ENCODE data around the gene ARHGAP33. TPM values are rescaled to one million over a fixed set of nuclear protein-coding genes. Genes with fewer than 3 reads are reported as not detected.

Gene ARHGAP33
- total RNA-seq, 1 donor from 2014 or later: 2.7 TPM

- no peak for DNase-seq (ENCODE audit: low spot score)
Observed at GRCh38 chr19:35777086-35777841, 1.9 kb downstream of the ARHGAP33 start.

- no peak for DNase-seq (ENCODE audit: low spot score)
Observed at GRCh38 chr19:35777961-35778360, 2.6 kb downstream of the ARHGAP33 start.

GRCh38 chr19:35779033-35779432 lies 3.7 kb downstream of the ARHGAP33 start:
- DNase-seq (ENCODE audit: low spot score): no peak

GRCh38 chr19:35780058-35780457 lies 4.7 kb downstream of the ARHGAP33 start:
- DNase-seq (ENCODE audit: low spot score): no peak

DNA sequence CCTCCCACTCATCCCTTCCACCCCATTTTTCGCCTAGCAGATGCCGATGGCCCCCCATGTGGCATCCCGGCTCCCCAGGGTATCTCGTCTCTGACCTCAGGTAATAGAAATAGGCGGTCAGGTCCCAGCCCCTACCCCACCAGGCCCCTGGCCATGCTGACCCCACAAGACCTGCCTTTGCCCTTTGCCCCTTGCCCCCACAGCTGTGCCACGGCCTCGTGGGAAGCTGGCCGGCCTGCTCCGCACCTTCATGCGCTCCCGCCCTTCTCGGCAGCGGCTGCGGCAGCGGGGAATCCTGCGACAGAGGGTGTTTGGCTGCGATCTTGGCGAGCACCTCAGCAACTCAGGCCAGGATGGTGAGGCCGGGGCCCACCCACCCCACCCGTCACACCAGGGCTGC lies 5.4 kb downstream of the ARHGAP33 start:
- DNase-seq (ENCODE audit: low spot score): no peak

DNA sequence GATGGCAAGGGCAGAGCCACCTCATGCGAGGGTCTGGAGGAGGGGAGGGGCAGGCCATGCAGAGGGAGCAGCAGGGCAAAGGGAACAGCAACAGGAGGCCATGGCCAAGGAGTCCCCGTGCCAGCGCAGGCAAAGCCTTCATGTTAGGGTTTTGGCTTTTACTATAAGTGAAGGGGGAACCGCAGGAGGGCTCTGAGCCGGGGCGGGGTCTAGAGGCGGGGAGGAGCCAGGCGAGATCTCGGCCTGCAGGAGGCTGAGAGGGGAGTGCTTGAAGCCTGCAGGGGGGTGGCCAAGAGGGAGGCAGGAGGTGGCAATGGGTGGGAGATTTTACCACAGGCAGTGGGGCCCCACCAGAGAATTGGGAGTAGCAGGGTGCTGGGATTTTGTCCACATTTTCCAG lies 6.3 kb downstream of the ARHGAP33 start:
- no peak for DNase-seq (ENCODE audit: low spot score)

- no peak for DNase-seq (ENCODE audit: low spot score)
Observed at GRCh38 chr19:35782589-35782988, 7.2 kb downstream of the ARHGAP33 start.

DNA sequence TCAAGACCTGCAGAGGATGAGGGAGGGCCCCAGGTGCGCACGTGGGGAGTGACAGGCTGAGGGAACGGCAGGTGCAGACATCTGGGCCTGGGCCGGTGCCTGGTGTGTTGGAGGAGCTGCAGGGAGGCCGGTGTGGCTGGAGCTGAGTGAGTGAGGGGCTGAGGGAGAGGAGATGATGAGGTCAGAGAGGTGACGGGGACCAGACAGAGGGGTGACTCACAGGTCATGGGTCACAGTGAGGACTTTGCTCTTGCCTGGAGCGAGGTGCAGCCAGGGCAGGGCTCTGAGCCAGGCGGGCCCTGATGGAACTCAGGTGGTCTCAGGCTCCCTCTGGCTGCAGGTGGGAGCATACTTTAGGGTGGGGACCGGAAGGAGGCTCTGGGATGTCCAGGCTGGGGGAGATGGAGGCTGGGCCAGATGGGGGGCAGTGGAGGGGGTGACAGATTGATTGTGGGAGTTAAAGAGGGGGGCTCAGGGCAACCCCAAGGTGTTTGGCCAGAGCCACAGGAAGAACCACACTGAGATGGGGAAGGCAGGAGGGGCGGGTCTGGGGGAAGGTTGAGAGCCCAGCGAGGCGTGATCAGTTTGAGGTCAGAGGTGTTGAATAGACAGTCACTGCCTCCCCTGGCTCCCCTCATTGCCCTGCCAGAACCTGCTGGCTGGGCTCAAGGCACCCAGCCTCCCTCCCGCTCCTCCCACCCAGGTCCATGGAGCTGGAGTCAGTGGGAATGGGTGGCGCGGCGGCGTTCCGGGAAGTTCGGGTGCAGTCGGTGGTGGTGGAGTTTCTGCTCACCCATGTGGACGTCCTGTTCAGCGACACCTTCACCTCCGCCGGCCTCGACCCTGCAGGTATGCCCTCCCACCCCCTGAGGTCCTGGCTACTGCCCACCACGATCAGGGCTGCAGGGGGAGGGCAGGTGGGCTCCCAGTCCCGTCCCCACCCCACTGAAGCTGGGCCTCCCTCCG lies 8.4 kb downstream of the ARHGAP33 start:
- no peak for DNase-seq (ENCODE audit: low spot score)

DNA sequence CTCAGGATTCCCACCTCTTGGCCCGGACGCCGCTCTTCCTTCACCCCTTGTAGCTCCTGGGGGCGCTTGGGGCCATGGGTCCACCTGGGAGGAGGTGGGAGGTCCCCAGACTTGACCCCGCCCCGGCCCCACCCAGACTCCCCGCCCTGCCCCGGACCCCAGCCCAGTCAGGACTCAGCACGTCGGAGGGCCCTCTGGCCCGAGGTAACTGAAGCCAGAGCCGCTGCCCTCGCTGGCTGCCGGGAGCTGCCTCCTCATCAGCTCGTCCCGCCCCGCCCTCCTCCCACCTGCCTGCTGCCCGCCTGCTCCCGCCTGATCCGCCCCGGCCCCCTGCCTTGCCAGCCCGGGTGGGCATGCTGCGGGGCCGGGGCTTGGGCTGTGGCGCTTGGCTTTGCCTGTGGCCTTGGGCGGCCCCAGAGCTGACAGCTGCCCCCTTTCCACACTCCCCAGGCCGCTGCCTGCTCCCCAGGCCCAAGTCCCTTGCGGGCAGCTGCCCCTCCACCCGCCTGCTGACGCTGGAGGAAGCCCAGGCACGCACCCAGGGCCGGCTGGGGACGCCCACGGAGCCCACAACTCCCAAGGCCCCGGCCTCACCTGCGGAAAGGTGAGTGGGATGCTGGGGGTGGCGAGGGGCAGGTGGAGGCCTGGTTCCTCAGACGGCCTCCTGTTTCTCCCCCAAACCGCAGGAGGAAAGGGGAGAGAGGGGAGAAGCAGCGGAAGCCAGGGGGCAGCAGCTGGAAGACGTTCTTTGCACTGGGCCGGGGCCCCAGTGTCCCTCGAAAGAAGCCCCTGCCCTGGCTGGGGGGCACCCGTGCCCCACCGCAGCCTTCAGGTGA lies 9.4 kb downstream of the ARHGAP33 start:
- no peak for DNase-seq (ENCODE audit: low spot score)

DNA sequence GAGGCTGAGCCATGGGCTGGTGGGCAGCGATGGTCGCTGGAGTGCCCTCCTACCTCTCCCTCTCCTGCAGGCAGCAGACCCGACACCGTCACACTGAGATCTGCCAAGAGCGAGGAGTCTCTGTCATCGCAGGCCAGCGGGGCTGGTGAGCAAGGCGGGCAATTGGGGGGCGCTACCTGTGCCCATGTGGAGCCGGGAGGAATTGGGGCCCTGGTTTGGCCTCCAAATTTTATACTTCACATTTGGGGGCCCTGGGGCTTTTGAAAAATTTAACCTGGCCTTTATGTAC lies 9.9 kb downstream of the ARHGAP33 start:
- DNase-seq (ENCODE audit: low spot score): no peak

DNA sequence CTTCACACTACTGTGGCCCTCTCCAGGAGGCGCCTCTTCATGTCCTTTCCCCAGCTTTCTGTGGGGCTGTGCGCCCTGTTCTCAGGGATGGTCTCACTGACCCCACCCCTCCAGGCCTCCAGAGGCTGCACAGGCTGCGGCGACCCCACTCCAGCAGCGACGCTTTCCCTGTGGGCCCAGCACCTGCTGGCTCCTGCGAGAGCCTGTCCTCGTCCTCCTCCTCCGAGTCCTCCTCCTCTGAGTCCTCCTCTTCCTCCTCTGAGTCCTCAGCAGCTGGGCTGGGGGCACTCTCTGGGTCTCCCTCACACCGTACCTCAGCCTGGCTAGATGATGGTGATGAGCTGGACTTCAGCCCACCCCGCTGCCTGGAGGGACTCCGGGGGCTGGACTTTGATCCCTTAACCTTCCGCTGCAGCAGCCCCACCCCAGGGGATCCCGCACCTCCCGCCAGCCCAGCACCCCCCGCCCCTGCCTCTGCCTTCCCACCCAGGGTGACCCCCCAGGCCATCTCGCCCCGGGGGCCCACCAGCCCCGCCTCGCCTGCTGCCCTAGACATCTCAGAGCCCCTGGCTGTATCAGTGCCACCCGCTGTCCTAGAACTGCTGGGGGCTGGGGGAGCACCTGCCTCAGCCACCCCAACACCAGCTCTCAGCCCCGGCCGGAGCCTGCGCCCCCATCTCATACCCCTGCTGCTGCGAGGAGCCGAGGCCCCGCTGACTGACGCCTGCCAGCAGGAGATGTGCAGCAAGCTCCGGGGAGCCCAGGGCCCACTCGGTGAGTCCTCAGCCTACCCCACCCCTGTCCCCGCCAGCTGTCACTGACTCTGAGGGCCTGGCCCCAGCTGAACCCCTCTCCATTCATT lies 11.2 kb downstream of the ARHGAP33 start:
- no peak for DNase-seq (ENCODE audit: low spot score)

- no peak for DNase-seq (ENCODE audit: low spot score)
Observed at GRCh38 chr19:35787227-35787799, 11.9 kb downstream of the ARHGAP33 start.

DNA sequence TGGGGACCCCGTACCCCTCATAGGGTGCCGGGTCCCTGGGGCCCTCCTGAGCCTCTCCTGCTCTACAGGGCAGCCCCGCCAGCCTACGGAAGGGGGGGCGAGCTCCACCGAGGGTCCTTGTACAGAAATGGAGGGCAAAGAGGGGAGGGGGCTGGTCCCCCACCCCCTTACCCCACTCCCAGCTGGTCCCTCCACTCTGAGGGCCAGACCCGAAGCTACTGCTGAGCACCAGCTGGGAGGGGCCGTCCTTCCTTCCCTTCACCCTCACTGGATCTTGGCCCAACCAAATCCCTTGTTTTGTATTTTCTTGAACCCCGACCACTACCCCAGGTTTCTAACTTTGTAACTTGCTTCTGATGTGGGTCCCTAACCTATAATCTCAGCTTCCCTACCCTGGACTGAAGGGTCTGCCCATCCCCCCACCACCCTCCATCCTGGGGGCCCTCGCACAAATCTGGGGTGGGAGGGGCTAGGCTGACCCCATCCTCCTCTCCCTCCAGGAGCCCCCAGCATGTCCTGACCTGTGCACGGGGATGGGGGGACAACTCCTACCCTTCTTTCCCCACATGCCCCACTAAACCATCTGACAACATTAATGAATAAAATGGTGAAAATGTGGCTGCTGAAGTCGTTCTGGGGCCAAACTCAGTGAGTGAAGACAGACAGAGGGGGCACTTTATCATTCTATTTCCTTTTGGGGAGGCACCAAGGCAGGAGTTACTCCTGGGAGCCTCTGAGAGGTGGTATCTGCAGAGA lies 13.0 kb downstream of the ARHGAP33 start:
- DNase-seq (ENCODE audit: low spot score): no peak

- no peak for DNase-seq (ENCODE audit: low spot score)
Observed at GRCh38 chr19:35789195-35789977, 14.0 kb downstream of the ARHGAP33 start.

DNA sequence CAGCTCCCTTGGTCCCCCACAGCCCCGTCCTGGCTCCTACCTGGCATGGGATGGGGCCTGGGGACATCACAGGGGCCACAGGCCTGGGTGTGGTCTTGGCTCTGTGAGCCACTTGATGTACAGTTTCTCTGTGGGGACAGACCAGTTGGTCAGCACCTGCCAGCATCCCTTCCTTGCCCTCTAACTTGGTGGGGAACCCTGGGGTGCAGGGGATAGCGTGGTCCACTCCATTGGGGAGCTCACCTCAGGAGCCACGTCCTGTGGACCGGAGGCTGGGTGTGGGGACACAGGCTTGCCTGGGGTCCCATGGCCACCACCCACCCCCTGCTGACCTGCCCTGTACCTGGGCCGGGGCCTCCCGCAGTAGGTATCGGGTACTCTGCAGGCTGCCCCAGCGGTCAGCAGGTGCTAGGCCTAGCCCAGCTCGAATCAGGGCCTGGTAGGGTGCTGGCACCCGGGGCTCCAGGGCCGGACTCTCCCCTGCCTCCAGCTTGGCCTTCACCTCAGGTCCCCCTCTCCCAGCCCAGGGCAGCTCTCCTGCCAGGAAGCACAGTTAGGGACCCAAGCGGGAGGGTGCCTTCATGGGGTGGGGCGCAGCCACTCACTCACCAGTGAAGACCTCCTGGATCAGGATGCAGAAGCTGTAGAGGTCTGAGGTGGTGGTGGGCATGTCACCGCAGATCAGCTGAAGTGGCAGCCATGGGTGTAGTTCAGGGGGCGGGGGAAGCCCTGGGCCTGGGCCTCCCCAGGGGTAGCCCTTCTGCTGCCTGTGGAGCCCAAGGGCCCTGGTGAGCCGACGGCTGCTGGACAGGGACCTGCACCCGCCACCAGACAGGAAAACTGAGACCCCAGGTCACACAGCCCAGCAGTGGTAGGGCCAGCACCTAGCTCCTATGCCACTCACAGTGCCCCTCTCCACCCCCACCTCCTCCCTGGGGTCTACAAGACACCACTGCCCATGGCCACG lies 14.9 kb downstream of the ARHGAP33 start:
- no peak for DNase-seq (ENCODE audit: low spot score)

DNA sequence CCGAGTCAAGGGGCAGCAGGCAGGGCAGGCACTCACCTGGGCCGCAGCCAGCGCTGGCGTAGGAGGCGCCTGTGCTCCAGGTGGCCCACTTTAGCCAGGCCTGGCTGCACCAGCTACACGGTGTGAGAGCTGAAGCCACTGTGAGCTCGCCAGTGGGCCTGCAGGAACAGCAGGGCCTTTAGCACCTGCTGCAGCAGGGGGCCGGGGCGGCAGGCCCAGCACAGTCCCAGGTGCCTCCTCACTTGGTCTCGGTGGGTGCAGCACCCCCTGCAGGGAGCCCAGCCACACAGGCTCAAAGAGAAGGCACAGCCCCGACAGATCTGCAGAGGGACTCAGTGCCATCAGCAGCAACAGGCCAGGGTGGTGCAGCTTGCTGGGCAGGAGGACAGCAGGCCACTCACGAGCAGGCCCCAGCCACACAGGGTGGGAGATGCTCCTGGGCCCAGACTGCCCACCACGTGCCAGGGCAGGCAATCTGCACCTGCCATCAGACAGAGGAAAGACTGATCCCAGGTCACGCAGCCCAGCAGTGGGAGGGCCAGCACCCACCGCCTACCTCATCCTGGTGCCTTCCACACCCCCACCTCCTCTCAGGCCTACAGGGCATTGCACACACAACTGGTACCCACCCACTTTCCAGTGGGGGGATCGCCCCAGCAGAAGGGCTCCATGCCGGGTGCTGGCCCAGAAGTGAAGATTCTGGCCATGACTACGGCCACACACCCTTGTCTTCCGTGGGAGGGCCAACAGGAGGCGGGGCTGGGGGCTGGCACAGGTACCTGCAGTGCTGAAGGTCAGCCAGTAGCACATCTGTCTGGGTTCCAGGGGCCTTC lies 15.8 kb downstream of the ARHGAP33 start:
- DNase-seq (ENCODE audit: low spot score): no peak

Measured in mesenteric fat pad (tissue), 1 donor.